Skin of body (tissue), 3 donors: ENCODE measurements around the gene MKRN2. TPM values are rescaled to one million over a fixed set of nuclear protein-coding genes. Genes with fewer than 3 reads are reported as not detected.
"Not testable (repeated sequence)": the region's sequence is repeated elsewhere in the genome, so short reads cannot be mapped to it uniquely, and the experiment has no call there.

ENCODE experiments used
- DNase-seq: peaks from one replicate; lab custom pipeline; 2025; lab: John Stamatoyannopoulos, UW
- small RNA-seq: library from RNA; depleted of rRNA; stranded (forward); fragments of <200 nt; gene quantifications from one replicate; pipeline ENCODE3, GENCODE V24; 2014; ENCODE audit warnings: low replicate concordance
- total RNA-seq: library from RNA; depleted of rRNA; stranded (reverse); fragments of >200 nt; gene quantifications from one replicate; pipeline ENCODE4 v1.2.3, GENCODE V29; 2014

MKRN2 gene
- total RNA-seq, 1 donor from 2014 or later, result 27.0 TPM

DNA sequence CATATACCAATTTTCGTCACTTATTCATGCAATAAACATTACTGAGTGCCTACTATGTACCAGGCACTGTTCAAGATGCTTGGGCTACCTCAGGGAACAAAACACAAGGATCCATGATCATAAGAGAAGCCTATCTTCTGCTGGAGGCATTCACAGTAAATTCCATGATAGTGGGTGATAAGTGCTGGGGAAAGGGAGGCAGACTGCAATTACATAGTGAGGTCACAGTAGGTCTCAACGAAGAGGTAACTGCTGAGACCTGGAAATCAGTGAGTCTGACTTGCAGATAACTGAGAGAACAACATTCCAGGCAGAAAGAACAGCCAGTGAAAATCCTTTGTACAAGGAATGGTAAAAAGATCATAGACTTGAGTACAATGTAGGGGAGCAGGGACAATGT, 73.4 kb downstream of the MKRN2 start:
- DNase-seq, result no peak

DNA sequence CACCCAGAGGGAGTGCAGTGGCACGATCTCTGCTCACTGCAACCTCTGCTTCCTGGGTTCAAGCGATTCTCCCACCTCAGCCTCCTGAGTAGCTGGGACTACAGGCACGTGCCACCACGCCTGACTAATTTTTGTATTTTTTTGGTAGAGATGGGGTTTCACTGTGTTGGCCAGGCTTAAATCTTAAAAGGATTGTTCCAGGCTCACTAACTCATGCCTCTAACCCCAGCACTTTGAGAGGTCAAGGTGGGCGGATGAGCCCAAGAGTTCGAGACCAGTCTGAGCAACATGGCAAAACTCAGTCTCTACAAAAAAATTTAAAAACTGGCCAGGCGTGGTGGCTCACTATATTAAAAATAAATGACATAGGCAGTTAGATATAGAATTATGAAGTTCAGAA, 74.0 kb downstream of the MKRN2 start:
- DNase-seq, result not testable (repeated sequence)

DNA sequence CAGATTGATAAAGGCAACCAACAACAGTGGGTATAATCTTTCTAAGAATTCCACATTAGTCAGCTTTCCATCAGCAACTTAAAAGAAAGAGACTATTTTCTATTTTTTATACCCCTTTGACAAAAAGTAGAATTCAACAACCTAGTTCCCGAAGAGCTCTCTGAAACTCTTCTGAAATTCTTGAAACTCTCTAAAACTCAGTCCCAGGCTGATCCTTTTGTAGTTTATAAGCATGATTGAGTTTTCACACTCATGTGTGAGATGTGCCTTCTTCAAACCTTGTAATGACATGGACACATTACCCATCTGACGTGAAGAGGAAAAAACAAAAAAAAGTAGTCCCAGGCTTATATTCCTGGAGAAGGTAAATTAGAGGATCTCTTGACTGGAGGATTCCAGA, 75.6 kb downstream of the MKRN2 start:
- DNase-seq, result no peak

DNA sequence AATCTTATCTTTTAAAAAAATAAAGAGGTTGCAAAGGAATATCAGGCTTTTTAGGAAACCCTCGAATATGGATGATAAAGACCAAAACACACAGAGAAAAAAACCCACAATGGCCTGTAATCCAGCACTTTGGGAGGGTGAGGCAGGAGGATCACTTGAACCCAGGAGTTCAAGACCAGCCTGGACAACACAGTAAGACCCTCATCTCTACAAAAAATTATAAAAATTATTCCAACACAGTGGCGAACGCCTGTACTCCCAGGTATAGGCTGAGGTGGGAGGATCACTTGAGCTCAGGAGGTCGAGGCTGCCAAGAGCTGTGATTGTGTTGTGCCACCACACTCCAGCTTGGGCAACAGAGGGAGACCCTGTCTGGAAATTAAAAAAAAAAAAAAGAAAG, 76.2 kb downstream of the MKRN2 start:
- no peak for DNase-seq

Small RNAs within 50 kb of the gene (small RNA-seq; reads per million reads assigned to genes)
- gene RF00017, result not detected
- gene RNA5SP123, result not detected
- gene RNU6-377P, result not detected

Other genes starting within 250 kb of the MKRN2 start
- gene TSEN2, start 72.6 kb upstream of the MKRN2 start, total RNA-seq, result 16.3 TPM
- not detected for gene MKRN2OS, start 11.6 kb upstream of the MKRN2 start, total RNA-seq
- gene RAF1, start 107.0 kb downstream of the MKRN2 start, total RNA-seq, result 112 TPM
- 10.8 TPM for gene TMEM40, start 202.2 kb downstream of the MKRN2 start, total RNA-seq
- gene CAND2, start 239.6 kb downstream of the MKRN2 start, total RNA-seq, result 6.1 TPM